Heart left ventricle (tissue), 13 donors: Measurements from ENCODE around the gene ALDOA.

Source experiments
- POLR2A ChIP-seq, 2 donors: fragments of 450-650 bp; IDR thresholded peaks; one replicate each; pipeline ENCODE4 v1.6.1; 2017; ENCODE audit warnings: antibody characterized with exemption in 2 of 2, mild to moderate bottlenecking in 2 of 2, moderate library complexity in 2 of 2
- TF ChIP-seq, protein P1 (sequence below), 12 donors: fragments of 200-600 bp; sonication (generic) in 4 of 12; IDR thresholded peaks; one replicate each; pipeline versions ENCODE4 v1.5.0 to v1.8.0; 2018 to 2022; ENCODE audit warnings: antibody characterized with exemption in 12 of 12, mild to moderate bottlenecking in 5 of 12
- donor health status: ischemic (EF 13 %, LVEDD 7.1; RV severe dilation, severe dysfunction).
- donor health status: DM: no; HTN: yes; CAD: no.
- donor health status: DM: no; HTN: no; CAD: no.
- donor health status: ischemic (EF 25% LVEDD 6.9; RV normal size, moderate dysfunction).
- donor health status: ischemic (EF 25% LVEDD 5.7; RV mildly dilated, moderate dysfunction).
- donor health status: ischemic (EF 35%, LVEDD 5.7; RV mildly dilated, moderate dysfunction).
- donor health status: nonischemic (EF 11% LVEDD 7.7; RV severe dilation, severe dysfunction).
- donor health status: DM: yes; HTN: yes; CAD: no.
- donor health status: PGD.
- donor health status: ischemic (EF 29% LVEDD 5.4; RV normal size, mild dysfunction).
- donor health status: nonischemic (EF 23%, LVEDD 6.1; RV moderate dilation, normal function).

DNA sequence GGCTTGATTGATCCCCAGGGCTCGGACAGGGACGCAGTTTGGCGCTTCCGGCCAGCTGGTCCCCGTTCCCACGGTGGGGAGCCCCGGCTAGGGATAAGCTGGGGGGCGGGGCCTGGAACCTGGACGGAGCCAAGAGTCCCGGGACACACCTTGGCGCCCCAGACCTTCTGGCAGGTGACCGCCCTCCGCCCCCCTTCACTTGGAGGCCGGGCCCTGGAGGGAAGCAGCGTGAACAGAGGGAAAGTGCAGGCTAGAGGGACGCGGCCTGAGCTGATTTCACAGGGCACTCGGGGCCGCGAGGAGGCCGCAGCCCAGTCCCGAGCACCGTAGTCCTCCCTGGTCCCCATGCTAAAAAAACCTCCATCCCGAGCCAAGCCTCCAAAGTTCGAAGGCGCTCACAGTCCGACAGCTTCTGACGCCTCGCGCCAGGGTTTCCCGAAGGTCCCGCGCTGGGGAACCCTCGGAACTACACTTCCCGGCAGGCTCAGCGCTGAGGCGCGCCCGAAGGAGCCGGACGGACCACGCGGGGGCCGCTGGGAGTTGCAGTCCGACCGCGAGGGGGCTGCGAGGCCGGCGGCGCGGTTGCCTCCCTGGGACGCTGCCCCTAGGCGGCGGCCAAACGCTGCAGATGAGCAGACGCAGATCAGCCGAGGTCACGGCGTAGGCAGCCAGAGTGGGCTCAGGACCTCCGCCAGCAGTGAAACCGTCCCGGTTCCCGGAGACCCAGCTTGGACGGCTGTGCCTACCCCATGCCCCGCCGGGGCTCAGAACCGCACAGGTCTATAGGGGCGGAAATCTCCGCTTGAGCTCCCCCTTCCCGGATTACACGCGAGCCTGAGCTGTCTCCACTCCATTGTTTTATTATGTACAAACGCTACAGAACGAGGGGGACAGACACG lies 26.2 kb downstream of the ALDOA start, which contains the start of gene TBX6:
- TF ChIP-seq, protein P1, sequence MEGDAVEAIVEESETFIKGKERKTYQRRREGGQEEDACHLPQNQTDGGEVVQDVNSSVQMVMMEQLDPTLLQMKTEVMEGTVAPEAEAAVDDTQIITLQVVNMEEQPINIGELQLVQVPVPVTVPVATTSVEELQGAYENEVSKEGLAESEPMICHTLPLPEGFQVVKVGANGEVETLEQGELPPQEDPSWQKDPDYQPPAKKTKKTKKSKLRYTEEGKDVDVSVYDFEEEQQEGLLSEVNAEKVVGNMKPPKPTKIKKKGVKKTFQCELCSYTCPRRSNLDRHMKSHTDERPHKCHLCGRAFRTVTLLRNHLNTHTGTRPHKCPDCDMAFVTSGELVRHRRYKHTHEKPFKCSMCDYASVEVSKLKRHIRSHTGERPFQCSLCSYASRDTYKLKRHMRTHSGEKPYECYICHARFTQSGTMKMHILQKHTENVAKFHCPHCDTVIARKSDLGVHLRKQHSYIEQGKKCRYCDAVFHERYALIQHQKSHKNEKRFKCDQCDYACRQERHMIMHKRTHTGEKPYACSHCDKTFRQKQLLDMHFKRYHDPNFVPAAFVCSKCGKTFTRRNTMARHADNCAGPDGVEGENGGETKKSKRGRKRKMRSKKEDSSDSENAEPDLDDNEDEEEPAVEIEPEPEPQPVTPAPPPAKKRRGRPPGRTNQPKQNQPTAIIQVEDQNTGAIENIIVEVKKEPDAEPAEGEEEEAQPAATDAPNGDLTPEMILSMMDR (IDR thresholded peaks at IDR 0.05) = peak; percentile 63 to 95 (median 72)
- TF ChIP-seq POLR2A (IDR thresholded peaks at IDR 0.05) = peak in 1 of 2 donors; percentile 51
